Measurements from ENCODE around the gene ARAP2.

The ARAP2 gene

DNA sequence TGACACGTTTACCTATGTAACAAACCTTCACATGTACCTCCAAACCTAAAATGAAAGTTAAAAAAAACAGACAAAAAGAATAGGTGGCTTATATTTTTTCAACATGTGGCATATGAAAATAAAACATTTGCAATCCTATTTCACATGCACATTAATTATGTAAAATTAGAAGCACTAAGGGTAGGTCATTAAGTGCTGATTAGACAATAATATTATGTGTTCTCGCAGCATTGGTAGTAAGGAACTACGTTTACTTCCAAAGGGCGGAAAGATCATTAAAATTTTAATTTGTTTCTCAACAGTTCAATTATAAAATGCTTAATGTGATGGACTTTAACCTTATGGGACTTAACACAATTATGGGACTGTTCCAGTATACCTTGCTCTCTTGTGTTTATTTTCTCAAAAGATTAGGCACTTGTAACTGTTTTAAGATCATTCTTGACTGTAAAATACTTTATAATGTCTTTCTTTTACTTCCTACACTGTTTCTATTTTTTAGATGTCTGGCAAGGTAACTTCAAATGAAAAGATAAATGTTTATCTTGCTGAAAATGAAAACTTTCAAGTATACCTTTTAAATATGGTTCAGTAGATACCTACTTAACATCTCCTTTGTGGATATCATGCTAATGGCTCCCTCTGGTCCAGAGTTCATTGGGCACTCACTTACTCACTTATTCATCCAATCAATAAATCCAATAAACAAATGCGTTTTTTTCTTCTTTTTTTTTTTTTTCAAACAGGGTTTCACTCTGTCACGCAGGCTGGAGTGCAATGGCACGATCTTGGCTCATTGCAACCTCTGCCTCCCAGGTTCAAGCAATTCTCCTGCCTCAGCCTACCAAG is 202.0 kb downstream of the ARAP2 start:
- no peak for DNase-seq (ENCODE audit: low spot score)

- DNase-seq (ENCODE audit: low spot score), result no peak
Observed at GRCh38 chr4:36041340-36041739, 203.0 kb downstream of the ARAP2 start.

DNA sequence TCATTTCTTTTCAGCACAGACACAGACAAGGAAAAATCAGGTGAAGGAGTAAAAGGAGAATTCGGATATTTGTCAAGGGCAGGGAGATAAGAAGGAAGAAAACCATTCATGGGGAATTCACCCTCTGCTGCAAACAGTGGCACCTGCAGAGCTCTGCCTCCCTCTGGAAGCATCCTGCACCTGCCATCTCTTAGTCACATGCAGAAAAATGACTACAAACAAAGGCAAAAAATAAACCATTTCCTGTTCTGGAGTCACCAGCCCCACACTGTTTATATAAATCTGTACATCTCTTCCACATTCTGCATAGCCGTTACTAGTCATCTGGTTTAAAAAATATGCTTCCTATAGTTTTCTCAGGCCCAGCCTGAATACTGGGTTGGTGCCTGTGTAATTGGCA is 205.3 kb downstream of the ARAP2 start:
- DNase-seq (ENCODE audit: low spot score), result no peak

DNA sequence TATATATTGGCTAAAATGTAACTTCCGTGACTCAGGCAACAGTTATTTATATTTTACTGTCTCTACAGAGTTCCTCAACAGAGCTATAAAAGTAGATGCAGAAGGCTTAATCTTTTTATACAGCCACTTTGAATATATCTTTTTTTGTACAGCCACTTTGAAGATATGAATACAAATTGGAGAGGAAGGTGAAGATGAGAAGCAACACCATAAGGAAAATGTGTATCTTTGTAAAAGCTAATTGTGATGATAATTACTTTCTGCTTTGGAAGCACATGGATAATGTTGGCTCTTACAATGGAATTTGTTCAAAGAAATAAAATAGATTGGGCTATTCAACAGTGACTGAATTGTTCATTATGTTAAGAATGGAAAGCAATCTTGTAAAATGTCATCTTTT is 205.8 kb downstream of the ARAP2 start:
- DNase-seq (ENCODE audit: low spot score), result no peak

DNA sequence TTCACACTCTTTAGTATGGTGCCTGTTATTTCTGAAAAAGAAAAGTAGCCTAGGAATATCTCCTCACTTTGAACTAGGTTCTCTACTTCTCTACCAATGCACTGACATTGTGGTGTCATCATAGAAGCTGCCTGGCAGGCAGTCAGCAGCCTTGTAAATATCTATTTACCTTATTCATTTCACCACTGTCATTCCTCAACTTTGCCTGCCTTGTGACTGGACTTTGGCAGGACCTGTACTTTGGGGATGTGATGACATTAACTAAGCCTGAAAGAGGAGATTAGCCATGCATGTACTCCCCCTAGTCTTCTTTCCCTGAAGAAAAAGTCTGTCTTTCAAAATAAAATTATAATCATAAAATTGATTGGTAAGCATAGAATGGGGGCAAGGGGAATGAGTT is 207.2 kb downstream of the ARAP2 start:
- DNase-seq (ENCODE audit: low spot score), result no peak

DNA sequence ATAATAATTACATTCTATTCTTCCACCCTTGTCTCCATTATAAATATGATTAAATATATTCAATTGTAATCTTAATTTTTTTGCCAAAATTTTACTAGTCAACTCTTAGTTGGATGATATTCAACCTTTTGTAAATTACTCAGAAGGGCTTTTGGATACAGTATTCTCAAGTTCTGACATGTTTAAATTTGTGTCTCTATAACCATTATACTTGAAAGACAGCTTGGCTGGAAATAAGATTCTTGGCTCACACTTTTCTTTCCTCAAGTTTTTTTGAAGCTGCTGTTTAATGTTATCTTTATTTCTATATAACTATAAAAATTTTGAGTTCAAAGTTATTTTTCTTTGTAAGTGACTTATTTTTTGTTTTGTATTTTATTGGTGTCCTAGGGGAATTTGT is 214.4 kb downstream of the ARAP2 start:
- no peak for DNase-seq (ENCODE audit: low spot score)

DNA sequence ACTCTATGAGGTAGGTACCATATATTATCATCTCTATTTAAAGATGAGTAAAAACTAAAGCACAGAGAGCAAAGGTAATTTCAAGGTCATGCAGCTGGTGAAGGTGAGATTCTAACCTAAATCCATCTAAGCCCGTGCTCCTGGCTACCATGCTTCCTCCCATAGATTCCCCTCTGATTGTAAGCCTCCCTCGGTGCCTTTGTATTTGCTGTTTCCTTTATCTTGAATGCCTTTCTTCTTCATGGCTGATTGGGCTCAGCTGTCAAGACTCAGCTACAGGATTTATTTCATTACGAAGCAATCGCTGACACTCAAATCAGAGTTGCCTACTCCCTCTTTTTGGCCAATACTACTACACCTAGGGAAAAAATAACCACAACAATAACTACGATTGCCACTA is 217.1 kb downstream of the ARAP2 start:
- DNase-seq (ENCODE audit: low spot score), result no peak

GRCh38 chr4:36026348-36026880 is 217.9 kb downstream of the ARAP2 start:
- no peak for DNase-seq (ENCODE audit: low spot score)

GRCh38 chr4:36024901-36025660 is 219.2 kb downstream of the ARAP2 start:
- no peak for DNase-seq (ENCODE audit: low spot score)

- no peak for DNase-seq (ENCODE audit: low spot score)
Observed at GRCh38 chr4:36020351-36020750, 224.0 kb downstream of the ARAP2 start.
